Epidermal melanocyte (primary cell): ENCODE data around the gene RABGAP1L.
"Not testable (repeated sequence)": the region's sequence is repeated elsewhere in the genome, so short reads cannot be mapped to it uniquely, and the experiment has no call there.

Experiments used
- DNase-seq: peaks from one replicate; pipeline ENCODE4 v3.0.0; 2011; ENCODE audit warnings: low spot score; ENCODE audit not compliant: insufficient read length

The RABGAP1L gene

GRCh38 chr1:174238845-174239501 lies 79.7 kb downstream of the RABGAP1L start:
- not testable (repeated sequence) for DNase-seq

- no peak for DNase-seq
These were observed 80.2 kb downstream of the RABGAP1L start for GRCh38 chr1:174239541-174239940.

DNA sequence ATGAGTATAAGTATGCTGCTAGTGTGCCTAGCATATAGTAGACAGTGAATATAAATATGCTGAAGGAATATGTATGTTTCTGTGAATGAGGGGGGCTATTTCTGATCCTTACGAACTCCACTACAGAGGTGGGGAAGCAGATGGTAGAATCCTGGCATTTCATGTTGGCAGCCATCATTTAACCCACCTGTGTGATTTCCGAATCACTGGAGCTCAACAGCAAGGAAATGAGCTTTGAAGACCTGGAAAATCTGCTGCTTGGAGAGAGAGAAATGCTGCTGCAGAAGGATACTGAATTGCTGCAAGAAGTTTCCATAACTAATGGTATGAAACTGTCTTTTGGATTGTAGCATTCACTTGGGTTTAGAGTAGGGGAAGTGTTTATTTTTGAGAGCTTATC lies 83.5 kb downstream of the RABGAP1L start:
- DNase-seq: no peak

GRCh38 chr1:174243451-174244000 lies 84.2 kb downstream of the RABGAP1L start:
- no peak for DNase-seq

DNA sequence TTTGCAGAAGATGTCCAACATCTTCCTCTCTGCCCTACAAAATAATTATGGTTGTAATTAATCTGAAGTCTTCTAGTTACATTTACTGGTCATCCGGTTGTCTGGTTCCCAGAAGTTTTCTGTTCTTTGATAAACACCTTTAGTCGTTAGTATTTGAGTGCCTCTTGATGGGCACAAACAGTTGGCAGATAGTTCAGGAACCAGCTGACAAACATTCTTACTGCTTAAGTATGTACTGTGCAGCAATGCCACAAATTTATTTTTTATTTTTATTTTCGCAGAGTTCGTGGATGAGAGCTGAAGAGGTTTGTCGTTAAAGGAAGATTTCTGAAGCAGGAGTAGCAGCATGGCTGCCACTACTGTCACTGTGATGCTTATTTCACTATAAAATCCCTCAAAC lies 84.7 kb downstream of the RABGAP1L start:
- no peak for DNase-seq

- no peak for DNase-seq
These were observed 88.2 kb downstream of the RABGAP1L start for GRCh38 chr1:174247472-174247871.

DNA sequence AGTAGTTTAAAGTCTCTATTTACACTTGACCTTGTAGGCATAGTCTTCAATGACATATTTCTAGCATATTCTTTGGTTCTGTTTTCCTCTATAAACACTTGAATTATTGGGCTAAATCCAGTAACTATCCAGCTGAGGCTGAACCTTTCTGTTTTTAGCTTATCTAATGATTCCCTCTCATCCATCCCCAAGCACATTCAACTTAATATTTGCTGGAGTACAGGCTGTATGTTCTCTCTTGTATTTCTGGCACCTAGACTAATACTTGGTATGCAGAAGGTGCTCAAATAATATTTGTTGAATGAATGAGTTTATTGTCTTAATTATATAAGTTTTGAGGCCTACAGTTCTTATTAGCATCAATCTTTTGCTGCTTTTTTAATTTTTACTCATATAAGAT lies 88.7 kb downstream of the RABGAP1L start:
- no peak for DNase-seq

DNA sequence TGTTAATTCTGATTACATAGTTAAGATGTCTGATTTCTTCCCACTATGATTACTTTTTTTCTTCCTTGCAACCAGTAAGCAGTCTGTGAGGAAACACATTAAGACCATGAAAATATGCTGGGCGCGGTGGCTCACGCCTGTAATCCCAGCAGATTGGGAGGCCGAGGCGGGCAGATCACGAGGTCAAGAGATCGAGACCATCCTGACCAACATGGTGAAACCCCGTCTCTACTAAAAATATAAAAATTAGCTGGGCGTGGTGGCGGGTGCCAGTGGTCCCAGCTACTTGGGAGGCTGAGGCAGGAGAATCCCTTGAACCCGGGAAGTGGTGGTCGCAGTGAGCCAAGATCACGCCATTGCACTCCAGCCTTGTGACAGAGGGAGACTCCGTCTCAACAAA lies 97.1 kb downstream of the RABGAP1L start:
- not testable (repeated sequence) for DNase-seq

DNA sequence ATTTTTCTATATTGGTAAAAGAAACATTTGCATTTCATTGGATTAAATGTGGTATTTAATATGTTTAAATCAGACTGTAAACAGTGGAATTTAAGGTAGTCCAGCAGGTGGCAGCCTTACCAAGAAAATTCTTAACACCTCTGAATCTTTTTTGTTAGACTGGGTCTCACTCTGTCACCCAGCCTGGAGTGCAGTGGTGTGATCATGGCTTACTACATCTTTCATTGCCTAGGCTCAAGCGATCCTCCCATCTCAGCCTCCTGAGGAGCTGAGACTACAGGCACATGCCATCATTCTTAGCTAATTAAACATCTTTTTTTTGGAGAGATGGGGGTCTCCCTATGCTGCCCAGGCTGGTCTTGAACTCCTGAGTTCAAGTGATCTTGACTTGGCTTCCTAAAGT lies 98.8 kb downstream of the RABGAP1L start:
- DNase-seq: no peak

DNA sequence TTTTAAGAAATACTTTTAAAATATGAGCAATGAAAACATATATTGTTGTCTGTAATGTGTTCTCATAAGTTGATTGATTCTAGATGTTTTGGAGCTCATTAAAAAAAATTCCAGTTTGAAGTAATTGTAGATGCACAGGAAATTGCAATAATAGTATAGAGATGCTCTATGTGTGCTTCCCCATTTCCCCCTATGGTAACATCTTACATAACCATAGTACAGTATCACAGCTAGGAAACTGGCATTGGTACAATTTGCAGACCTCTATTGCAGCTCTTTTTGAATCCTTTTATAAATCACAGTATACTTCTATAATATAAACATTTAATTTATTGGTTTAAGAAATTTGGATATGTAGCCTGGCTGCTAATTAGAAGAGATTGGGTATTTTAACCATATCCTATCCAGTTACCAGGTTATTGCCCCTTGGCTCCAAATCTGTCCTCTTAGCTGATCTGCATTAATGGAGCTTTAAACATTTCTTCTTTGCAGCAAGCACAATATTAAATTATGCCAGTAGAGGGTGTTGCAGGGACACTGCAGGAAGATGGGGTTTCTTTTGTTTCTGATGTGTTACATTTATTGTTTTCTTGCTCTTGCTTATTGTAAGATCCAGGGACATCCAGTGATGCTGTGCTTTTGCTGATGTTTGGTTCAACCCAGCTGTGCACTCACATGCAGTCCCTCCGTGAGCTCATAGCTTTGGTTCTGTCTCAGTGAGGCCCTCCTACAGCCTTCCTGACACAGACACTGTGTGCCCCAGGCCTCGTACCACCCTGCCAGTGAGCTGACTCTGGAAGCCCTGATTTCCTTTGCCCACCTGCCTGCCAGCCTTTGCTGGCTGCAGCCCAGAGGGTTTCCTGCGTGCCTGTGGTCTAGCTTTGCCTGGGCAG lies 103.3 kb downstream of the RABGAP1L start:
- peak; percentile 44 for DNase-seq

DNA sequence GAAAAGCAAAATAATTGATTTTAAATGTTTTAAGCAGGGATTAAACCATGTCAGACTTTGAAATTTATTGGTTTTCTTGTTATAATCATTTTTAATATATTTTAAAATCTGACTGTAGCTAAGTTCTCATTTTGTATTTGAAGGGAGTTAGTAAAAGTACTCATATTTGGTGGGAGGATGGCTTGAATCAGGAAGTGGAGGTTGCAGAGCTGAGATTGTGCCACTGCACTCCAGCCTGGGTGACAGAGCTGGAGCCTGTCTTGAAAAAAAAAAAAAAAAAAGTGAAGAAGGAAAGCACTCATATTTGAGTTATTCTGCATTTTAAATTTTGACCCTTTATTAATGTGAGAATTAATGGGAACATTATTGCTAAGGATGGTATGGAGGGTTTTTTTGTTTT lies 106.0 kb downstream of the RABGAP1L start:
- DNase-seq: no peak

DNA sequence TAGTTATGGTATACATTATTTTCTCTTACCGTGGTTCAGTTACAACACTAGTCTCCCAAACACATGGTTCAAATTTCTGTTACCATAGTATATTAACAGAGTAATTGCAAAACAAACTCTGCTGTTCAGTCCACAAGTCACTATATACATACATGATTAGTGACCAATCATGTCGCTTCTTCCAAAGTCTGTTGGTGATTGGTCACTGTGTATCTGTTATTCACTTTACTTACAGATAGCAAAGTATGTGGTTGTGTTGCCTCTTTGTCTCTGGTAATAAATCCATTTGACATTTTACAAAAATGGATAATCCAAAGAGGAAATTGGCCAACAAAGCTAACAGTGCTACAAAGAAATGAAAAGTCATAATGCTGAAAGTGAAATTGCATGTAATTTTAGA lies 107.2 kb downstream of the RABGAP1L start:
- no peak for DNase-seq

GRCh38 chr1:174266991-174267612 lies 107.8 kb downstream of the RABGAP1L start:
- DNase-seq: peak; percentile 19

- DNase-seq: no peak
These were observed 110.8 kb downstream of the RABGAP1L start for GRCh38 chr1:174269989-174270651.

GRCh38 chr1:174273190-174273589 lies 113.9 kb downstream of the RABGAP1L start:
- DNase-seq: no peak

DNA sequence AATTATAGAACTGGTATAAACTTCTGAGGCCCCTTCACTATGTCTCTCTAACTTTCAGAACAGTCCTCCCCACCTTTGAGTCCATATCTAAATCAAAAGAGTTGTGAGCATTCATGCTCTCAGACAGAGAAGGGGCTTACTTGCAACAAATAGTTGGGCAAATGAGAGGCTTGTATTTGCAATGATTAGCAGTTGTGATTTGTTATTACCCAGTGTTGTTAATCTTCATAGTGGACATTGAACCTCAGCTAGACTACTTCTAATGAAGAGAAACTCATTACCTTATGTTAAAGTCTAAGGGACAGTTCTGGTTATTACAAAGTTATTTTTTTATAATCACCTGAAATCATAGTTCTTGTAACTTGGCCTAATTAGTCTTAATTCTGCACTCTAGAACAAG lies 114.5 kb downstream of the RABGAP1L start:
- no peak for DNase-seq

GRCh38 chr1:174274452-174274851 lies 115.1 kb downstream of the RABGAP1L start:
- DNase-seq: no peak

DNA sequence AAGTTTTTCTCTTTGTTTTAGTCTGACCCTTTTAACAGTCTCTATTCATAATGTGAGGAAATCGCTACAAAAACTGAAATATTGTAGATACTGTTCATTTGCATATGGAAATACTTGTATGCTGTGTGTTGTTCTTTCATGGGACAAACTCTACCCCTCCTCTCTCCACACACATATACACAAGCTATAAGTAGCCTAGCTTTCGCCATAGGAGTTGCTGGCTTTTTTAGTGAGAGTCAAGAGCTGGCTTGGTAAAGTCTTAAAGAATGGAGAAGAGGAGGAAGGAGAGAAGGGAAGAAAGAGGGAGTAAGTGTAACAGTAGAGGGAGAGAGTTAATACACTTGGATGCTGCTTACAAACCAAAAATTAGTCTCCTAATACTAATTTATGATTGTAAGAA lies 115.6 kb downstream of the RABGAP1L start:
- no peak for DNase-seq

GRCh38 chr1:174276087-174276486 lies 116.8 kb downstream of the RABGAP1L start:
- DNase-seq: no peak

- DNase-seq: no peak
These were observed 124.7 kb downstream of the RABGAP1L start for GRCh38 chr1:174284052-174284451.

- DNase-seq: no peak
These were observed 126.7 kb downstream of the RABGAP1L start for GRCh38 chr1:174286042-174286441.
